K562 treated with DMSO at 1 percent for 12 hours (cell line): ENCODE measurements around the gene IL2RG. TPM values are rescaled to one million over a fixed set of nuclear protein-coding genes. Genes with fewer than 3 reads are reported as not detected.

Experiments
- total RNA-seq: library from RNA; unstranded; fragments of 300-600 nt; gene quantifications from 2 replicates; pipeline ENCODE4 v1.2.3, GENCODE V29; 2022; ENCODE audit not compliant: insufficient read depth

Gene IL2RG
- 6.2 and 7.0 TPM in 2 replicates for total RNA-seq

DNA sequence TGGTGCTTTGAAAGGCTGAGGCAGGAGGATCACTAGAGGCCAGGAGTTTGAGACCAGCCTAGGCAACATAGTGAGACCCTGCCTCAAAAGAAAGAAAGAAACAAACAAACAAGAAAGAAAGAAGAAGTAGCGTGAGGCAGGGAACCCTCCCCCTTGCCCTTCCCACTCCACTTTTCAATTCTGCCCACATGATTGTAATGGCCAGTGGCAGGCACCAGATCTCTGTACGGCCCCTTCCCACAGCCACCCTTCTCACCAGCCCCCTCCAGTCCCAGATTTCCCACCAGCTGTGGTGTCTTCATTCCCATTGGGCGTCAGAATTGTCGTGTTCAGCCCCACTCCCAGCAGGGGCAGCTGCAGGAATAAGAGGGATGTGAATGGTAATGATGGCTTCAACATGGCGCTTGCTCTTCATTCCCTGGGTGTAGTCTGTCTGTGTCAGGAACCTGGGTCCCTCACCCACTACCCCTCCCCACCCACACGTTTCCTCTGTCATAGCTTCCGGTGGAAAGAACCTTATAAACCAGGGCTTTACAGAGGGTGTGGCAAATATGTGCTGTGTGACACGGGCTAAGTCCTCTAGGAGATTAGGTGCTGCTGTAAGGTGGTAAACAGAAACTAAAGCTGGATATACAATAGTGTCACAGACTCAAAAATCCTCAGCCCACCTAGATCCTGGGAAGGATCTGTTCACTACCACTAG is at the start of gene IL2RG:
IL2RG (minus strand) TSS at position 437 of the 703 bp plus-strand sequence; CDS start at position 399, 38 bp downstream.

DNA sequence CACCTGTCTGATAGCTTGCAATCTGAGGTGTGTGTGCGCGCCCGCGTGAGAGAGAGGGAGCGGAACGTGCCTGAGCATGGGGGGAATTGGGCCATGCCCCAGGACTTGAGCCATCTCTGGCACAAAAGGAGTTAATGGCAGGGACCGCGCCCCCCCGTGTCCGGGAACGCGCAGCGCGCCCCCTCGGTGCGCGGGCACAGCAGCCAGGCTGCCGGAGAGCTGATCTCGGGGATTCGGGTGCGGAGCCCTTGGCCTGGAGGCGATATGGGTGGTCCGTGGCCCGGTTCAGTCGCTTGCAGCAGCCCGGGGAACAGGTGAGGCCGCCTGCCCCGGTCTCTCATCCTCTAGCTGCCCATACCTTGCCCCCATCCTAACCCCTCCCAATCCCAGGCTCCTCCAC is 33.3 kb upstream of the IL2RG start, which contains the start of gene NLGN3:
NLGN3 (plus strand) TSS at position 191 of the 400 bp plus-strand sequence. CDS start 2,909 bp downstream, outside the sequence.

DNA sequence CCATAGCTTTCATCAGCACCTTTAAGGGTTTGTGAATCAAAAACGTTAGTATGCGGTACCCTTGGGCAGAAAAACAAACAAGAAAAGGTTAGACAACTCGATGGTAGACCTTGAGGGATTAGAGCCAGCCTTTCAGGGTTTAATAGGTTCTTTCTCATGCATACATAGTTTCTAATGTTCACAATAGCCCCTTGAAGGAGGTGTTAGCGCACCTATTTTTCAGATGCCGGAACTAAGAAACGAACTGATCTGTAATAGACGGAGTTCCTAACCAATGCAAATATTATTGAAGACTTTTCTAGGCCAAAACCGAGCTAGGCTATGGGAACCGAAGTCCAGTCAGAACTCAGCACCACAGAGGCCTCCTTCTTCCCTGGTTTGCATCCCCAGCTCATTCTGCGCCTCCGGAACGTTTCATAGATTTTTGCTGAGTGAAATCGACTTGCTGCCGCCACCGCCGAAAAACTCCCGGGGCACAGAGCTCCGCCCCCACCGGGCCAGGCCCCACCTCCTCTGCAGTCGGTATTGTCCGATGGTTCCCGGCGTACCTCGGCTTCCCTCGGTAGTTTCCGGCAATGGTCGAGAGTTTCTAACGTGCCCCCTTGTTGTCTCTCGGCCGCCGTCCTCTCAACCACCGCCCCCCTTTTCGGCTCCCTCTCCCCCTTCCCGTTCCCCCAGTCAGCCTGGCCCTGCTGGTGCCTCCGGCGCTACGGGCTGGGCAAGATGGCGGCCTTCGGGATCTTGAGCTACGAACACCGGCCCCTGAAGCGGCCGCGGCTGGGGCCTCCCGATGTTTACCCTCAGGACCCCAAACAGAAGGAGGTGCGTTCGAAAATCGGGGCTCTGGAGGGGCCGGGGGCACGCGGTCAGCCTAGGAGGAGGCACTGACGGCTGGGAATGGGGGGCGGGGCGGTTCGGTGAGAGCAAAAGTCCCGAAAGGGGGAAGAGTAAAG is 6.9 kb upstream of the IL2RG start, which contains the start of gene MED12:
MED12 (plus strand) TSS at position 565 of the 953 bp plus-strand sequence; CDS start at position 724, 159 bp downstream.

DNA sequence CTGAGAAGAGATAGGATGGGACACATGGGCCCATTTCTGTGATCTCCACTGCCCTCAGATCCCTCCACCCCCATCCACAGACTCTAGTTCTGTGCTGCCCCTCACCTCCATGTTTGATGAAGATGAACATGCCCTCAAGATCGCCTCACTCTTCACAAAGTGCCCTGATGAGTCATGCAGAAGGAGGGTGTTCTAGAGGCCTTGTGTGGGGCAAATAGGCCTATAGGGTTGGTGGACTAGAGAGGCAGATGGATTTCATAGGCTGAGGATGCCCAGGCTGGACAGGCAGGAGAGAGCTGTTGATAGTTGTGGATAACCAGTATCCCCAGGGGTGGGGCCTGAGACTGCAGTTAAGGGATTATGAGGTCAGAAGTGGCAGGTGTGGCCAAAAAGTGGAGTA is 5.0 kb downstream of the IL2RG start, which contains the start of gene CXorf65:
CXorf65 (minus strand) TSS at position 314 of the 400 bp plus-strand sequence; CDS start at position 130, 184 bp downstream.

DNA sequence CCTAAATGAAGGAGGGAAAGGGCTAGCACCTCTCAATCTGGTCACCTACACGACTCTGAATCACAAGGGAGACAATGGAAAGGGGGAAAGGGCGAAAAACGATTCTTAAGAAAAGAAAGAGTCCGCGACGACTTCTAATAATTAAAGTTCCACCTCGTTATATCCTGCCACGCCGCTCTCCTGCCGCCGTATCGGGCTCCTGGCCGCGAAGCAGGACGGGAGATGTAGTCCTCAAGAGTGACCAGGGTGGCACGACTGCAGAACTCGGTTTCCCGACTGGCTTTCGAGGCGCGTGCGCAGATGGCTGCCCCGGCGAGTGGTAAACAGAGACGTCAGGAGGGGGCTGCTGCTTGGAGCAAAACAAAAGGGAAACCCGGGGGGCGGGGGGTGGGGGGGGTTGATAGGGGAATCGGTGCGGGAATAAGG is 15.8 kb downstream of the IL2RG start, which contains the start of gene FOXO4:
FOXO4 (plus strand) TSS at position 297 of the 426 bp plus-strand sequence. CDS start 678 bp downstream, outside the sequence.

DNA sequence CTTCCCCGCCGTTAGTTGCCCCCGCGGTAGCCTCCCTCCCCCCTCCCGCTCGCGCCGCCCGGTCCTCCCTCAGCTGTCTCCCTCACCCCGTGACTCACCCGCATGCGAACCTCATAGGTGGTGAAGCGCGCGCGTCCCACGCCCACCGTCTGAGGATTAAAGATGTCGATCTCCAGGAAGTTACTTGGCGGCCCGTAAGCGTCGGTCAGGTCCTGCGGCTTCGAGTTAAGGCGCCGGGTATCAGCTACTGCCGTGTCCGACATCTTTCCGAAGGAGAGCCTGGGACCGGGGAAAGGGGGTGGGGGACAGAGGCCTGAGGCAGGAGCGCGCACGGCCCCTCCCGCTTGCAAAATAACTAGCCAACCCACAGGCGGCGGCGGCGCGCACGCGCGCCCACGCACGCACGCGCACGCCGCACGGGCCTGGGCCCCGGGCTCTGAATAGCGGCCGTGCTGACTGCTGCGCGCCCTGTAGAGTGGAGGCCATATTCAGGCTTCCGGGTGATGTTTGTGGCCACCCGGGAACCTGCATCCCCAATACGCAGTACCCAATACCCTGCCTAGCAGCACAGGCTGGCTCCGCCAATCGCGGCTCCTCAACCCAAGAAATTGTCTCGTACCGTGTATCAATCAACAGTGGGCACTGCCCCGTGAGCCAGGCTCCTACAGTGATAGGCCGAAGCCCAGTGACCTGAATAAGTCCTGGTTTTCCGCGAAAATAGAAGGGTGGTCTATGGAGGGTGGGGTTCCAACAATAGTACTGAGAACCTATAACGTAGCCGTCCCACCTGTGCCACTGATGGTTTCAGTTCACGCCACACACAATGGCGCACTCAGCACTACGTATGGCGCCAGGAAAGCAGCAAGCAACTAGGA is 43.1 kb downstream of the IL2RG start, which contains the start of gene SNX12:
SNX12 (minus strand) TSS at position 291 of the 875 bp plus-strand sequence; CDS start at position 263, 28 bp downstream.

Other genes with a start within 250 kb of the IL2RG start
- gene TEX11, start 202.9 kb downstream of the IL2RG start, total RNA-seq: 0.47 and 1.0 TPM in 2 replicates
- not detected in 2 replicates for gene SLC7A3, start 180.5 kb downstream of the IL2RG start, total RNA-seq
- 23.3 and 39.3 TPM in 2 replicates for gene SNX12, start 43.2 kb downstream of the IL2RG start, total RNA-seq
- 15.4 and 24.4 TPM in 2 replicates for gene FOXO4, start 15.7 kb downstream of the IL2RG start, total RNA-seq
- 1.5 TPM in 1 of 2 replicates, not detected in the other for gene CXorf65, start 4.8 kb downstream of the IL2RG start, total RNA-seq
- 7.6 and 52.7 TPM in 2 replicates for gene MED12, start 7.0 kb upstream of the IL2RG start, total RNA-seq
- gene NLGN3, start 33.3 kb upstream of the IL2RG start, total RNA-seq: 0.58 and 2.1 TPM in 2 replicates
- gene GJB1, start 111.6 kb upstream of the IL2RG start, total RNA-seq: not detected in 2 replicates
- 8.2 and 26.9 TPM in 2 replicates for gene ZMYM3, start 142.6 kb upstream of the IL2RG start, total RNA-seq
- 216 and 402 TPM in 2 replicates for gene NONO, start 172.1 kb upstream of the IL2RG start, total RNA-seq
- 0.99 and 1.5 TPM in 2 replicates for gene ITGB1BP2, start 190.2 kb upstream of the IL2RG start, total RNA-seq